ENCODE measurements around the gene PCSK6. TPM values are rescaled to one million over a fixed set of nuclear protein-coding genes. Genes with fewer than 3 reads are reported as not detected.
A peak's percentile ranks its signal among the peaks of the same experiment; 100 is the strongest.

PCSK6 gene
- total RNA-seq, 1 experiment from 2014 or later, result 3.7 TPM

GRCh38 chr15:101482526-101483371 lies 6.8 kb downstream of the PCSK6 start:
- H3K79me2 ChIP-seq (ENCODE audit: low read length), result no peaks in the 10 kb centered on the region
- H3K36me3 ChIP-seq (ENCODE audit: low read depth, low read length), result no peaks in the 10 kb centered on the region
- ATAC-seq (no peak), DNase-seq (no peak)
- no TSS peak for BruUV-seq (replicated peaks)
- H2AFZ ChIP-seq (ENCODE audit: low read length), result no peak overlapping the region
- peaks cover 16% of the 10 kb centered on the region for H3K27me3 ChIP-seq (ENCODE audit: low read length)
- ChIA-PET POLR2A (ENCODE audit: unreplicated experiment) (no interaction called here), CTCF (no interaction called here)
- no peak overlapping the region for H3K4me2 ChIP-seq (ENCODE audit: low read length)
- no peaks in the 10 kb centered on the region for H3F3A ChIP-seq (ENCODE audit: low read length, unreplicated experiment)
- no peak overlapping the region for H3K4me3 ChIP-seq (ENCODE audit: low read length)
- H3K9ac ChIP-seq (ENCODE audit: low read length), result no peak overlapping the region
- no peaks in the 10 kb centered on the region for H3K9me3 ChIP-seq (ENCODE audit: low read length)
- peaks cover 11% of the 10 kb centered on the region for H3K4me1 ChIP-seq (ENCODE audit: insufficient read depth, low read length)
- TF ChIP-seq EZH2phosphoT487 (IDR thresholded peaks at IDR 0.05; ENCODE audit: borderline replicate concordance, low read length), result no peak
- TF ChIP-seq EZH2 (IDR thresholded peaks at IDR 0.05; ENCODE audit: low read length, unreplicated experiment), result no peak
- TF ChIP-seq, protein P1, sequence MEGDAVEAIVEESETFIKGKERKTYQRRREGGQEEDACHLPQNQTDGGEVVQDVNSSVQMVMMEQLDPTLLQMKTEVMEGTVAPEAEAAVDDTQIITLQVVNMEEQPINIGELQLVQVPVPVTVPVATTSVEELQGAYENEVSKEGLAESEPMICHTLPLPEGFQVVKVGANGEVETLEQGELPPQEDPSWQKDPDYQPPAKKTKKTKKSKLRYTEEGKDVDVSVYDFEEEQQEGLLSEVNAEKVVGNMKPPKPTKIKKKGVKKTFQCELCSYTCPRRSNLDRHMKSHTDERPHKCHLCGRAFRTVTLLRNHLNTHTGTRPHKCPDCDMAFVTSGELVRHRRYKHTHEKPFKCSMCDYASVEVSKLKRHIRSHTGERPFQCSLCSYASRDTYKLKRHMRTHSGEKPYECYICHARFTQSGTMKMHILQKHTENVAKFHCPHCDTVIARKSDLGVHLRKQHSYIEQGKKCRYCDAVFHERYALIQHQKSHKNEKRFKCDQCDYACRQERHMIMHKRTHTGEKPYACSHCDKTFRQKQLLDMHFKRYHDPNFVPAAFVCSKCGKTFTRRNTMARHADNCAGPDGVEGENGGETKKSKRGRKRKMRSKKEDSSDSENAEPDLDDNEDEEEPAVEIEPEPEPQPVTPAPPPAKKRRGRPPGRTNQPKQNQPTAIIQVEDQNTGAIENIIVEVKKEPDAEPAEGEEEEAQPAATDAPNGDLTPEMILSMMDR (conservative IDR thresholded peaks at IDR 0.05; ENCODE audit: low read depth, low read length), result no peak
- no peaks in the 10 kb centered on the region for H3K9me2 ChIP-seq (replicated peaks; ENCODE audit: low read length)
- H3K27ac ChIP-seq (ENCODE audit: low read length), result no peak overlapping the region
- intact Hi-C loops (cut with micrococcal nuclease), result no loop called here
- H4K20me1 ChIP-seq (ENCODE audit: low read length), result no peaks in the 10 kb centered on the region

GRCh38 chr15:101481917-101482525 lies 7.5 kb downstream of the PCSK6 start:
- Histone ChIP-seq H3K9me3 (ENCODE audit: low read length) (no peaks in the 10 kb centered on the region), H2AFZ (ENCODE audit: low read length) (no peak overlapping the region), H3K4me3 (ENCODE audit: low read length) (no peak overlapping the region), H4K20me1 (ENCODE audit: low read length) (no peaks in the 10 kb centered on the region), H3K36me3 (ENCODE audit: low read depth, low read length) (no peaks in the 10 kb centered on the region), H3K9ac (ENCODE audit: low read length) (no peak overlapping the region), H3K4me2 (ENCODE audit: low read length) (no peak overlapping the region), H3K79me2 (ENCODE audit: low read length) (no peaks in the 10 kb centered on the region), H3K27ac (ENCODE audit: low read length) (peak overlapping the region; percentile 22; the same call in 1 of the 2 replicates), H3K9me2 (replicated peaks; ENCODE audit: low read length) (no peaks in the 10 kb centered on the region), H3F3A (ENCODE audit: low read length, unreplicated experiment) (no peaks in the 10 kb centered on the region), H3K27me3 (ENCODE audit: low read length) (peaks cover 11% of the 10 kb centered on the region; the same call in 1 of the 2 replicates), H3K4me1 (ENCODE audit: insufficient read depth, low read length) (peaks cover 11% of the 10 kb centered on the region)
- ChIA-PET POLR2A (ENCODE audit: unreplicated experiment) (no interaction called here), CTCF (no interaction called here)
- TF ChIP-seq EZH2phosphoT487 (IDR thresholded peaks at IDR 0.05; ENCODE audit: borderline replicate concordance, low read length) (no peak), EZH2 (IDR thresholded peaks at IDR 0.05; ENCODE audit: low read length, unreplicated experiment) (no peak)
- TF ChIP-seq, protein P1 (conservative IDR thresholded peaks at IDR 0.05; ENCODE audit: low read depth, low read length), result no peak
- no peak for ATAC-seq
- BruUV-seq (replicated peaks), result no TSS peak
- intact Hi-C loops (cut with micrococcal nuclease), result no loop called here
- DNase-seq, result peak; percentile 22

DNA sequence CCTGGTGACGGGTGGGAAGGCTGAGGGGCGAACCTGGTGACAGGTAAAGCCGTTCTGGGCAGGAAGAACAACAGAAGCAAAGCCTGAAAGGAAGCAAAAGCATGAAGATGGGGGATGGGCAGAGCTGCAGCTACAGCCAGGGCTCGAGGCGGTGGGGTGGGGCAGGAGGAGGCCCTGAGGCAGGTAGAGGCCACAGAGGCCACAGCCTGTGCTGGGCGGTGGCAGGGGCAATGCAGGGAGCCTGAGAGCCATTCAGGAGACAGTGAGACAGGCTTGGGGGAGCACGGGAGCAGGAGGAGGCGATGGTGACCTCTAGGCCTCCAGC lies 8.2 kb downstream of the PCSK6 start:
- Histone ChIP-seq H3K79me2 (ENCODE audit: low read length) (no peaks in the 10 kb centered on the region), H3F3A (ENCODE audit: low read length, unreplicated experiment) (no peaks in the 10 kb centered on the region), H3K4me3 (ENCODE audit: low read length) (no peak overlapping the region), H3K9me3 (ENCODE audit: low read length) (no peaks in the 10 kb centered on the region), H3K9me2 (replicated peaks; ENCODE audit: low read length) (no peaks in the 10 kb centered on the region), H3K27ac (ENCODE audit: low read length) (peak overlapping the region; percentile 22; the same call in 1 of the 2 replicates), H4K20me1 (ENCODE audit: low read length) (no peaks in the 10 kb centered on the region), H3K4me2 (ENCODE audit: low read length) (no peak overlapping the region), H3K9ac (ENCODE audit: low read length) (no peak overlapping the region), H3K36me3 (ENCODE audit: low read depth, low read length) (no peaks in the 10 kb centered on the region), H3K4me1 (ENCODE audit: insufficient read depth, low read length) (peaks cover 11% of the 10 kb centered on the region), H3K27me3 (ENCODE audit: low read length) (peaks cover 4% of the 10 kb centered on the region; the same call in 1 of the 2 replicates), H2AFZ (ENCODE audit: low read length) (no peak overlapping the region)
- intact Hi-C loops (cut with micrococcal nuclease), result no loop called here
- POLR2A ChIA-PET (ENCODE audit: unreplicated experiment), result no interaction called here
- no peak for ATAC-seq
- TF ChIP-seq EZH2phosphoT487 (IDR thresholded peaks at IDR 0.05; ENCODE audit: borderline replicate concordance, low read length), result no peak
- TF ChIP-seq, protein P1 (conservative IDR thresholded peaks at IDR 0.05; ENCODE audit: low read depth, low read length), result no peak
- no peak for TF ChIP-seq EZH2 (IDR thresholded peaks at IDR 0.05; ENCODE audit: low read length, unreplicated experiment)
- CTCF ChIA-PET, result no interaction called here
- no TSS peak for BruUV-seq (replicated peaks)
- no peak for DNase-seq

Measured in PC-3 (cell line).